Right lobe of liver (tissue), 6 donors: ENCODE measurements around the gene FHIT. TPM values are rescaled to one million over a fixed set of nuclear protein-coding genes. Genes with fewer than 3 reads are reported as not detected.

Experiments
- ATAC-seq, 4 donors: fragments of 200-7000 bp; cut with Tn5 transposase; one replicate each; pipeline ENCODE4 v1.9.1; 2020; ENCODE audit warnings: mild to moderate bottlenecking in 4 of 4, moderate library complexity in 4 of 4
- DNase-seq, 3 donors: peaks; one replicate each; pipeline ENCODE4 v3.0.0-alpha.2; 2020
- H3K27ac ChIP-seq, 3 donors: fragments of 200-600 bp; one replicate each; pipeline ENCODE4 v1.8.0; 2022
- H3K27me3 ChIP-seq, 2 donors: fragments of 200-600 bp; one replicate each; pipeline ENCODE4 v1.8.0; 2022
- H3K36me3 ChIP-seq, 4 donors: fragments of 200-600 bp; sonication (generic) in 1 of 4; one replicate each; pipeline versions ENCODE4 v1.5.1 to v1.8.0; 2017 to 2022; ENCODE audit warnings: control low read depth in 1 of 4
- H3K4me1 ChIP-seq, 4 donors: fragments of 200-600 bp; sonication (generic) in 1 of 4; one replicate each; pipeline versions ENCODE4 v1.5.1 to v1.8.0; 2017 to 2022; ENCODE audit warnings: control low read depth in 1 of 4
- H3K4me3 ChIP-seq, 3 donors: fragments of 200-600 bp; one replicate each; pipeline ENCODE4 v1.8.0; 2022
- H3K9me3 ChIP-seq, 4 donors: fragments of 200-600 bp; sonication (generic) in 1 of 4; one replicate each; pipeline versions ENCODE4 v1.5.1 to v1.8.0; 2017 to 2022; ENCODE audit warnings: control low read depth in 1 of 4
- POLR2A ChIP-seq: fragments of 450-650 bp; IDR thresholded peaks from one replicate; pipeline ENCODE4 v1.6.1; 2017; ENCODE audit warnings: antibody characterized with exemption, mild to moderate bottlenecking
- WGBS: methylation state at CpG from one replicate; pipeline ENCODE4 v1.1.6; 2018; ENCODE audit warnings: low coverage, low lambda C conversion rate; ENCODE audit not compliant: insufficient coverage; ENCODE audit errors: missing lambda C conversion rate; 5-methylcytosine and 5-hydroxymethylcytosine counted together
- intact Hi-C, 2 donors: fragments of 100-400 bp; cut with DNase I; formaldehyde crosslinking; loops; one replicate each; pipeline versions ENCODE4 v1.11.2 to v1.14.1; 2022
- total RNA-seq, 6 experiments: library from RNA; depleted of rRNA in 2 of 6; stranded (reverse); fragments of >200 nt in 2 of 6; fragmentation: NEBNext Ultra II Directional in 3 of 6; extraction: Animal tissue kit (Norgen Biotek cat#: 25700) in 3 of 6; gene quantifications; one replicate each; pipeline versions ENCODE4 v1.1.0 to v1.2.4, GENCODE V29; 2016 to 2023
- TF ChIP-seq, protein P1 (sequence below), 4 donors: fragments of 200-600 bp in 3 of 4; fragments of 450-650 bp in 1 of 4; IDR thresholded peaks; one replicate each; pipeline versions ENCODE4 v1.5.1 to v1.8.0; 2016 to 2022; ENCODE audit warnings: antibody characterized with exemption in 4 of 4, mild to moderate bottlenecking in 2 of 4
- donor health status: DM: no; HTN: yes; CAD: no.
- donor health status: DM: no; HTN: no; CAD: no.
- donor health status: DM: no; HTN: no; CAD: no.
- donor health status: DM: no; HTN: yes; CAD: no.
- donor health status: DM: no; HTN: yes; CAD: no.

FHIT gene
- total RNA-seq, 6 experiments from 2014 or later: 6.6 to 11.2 (median 8.0) TPM

DNA sequence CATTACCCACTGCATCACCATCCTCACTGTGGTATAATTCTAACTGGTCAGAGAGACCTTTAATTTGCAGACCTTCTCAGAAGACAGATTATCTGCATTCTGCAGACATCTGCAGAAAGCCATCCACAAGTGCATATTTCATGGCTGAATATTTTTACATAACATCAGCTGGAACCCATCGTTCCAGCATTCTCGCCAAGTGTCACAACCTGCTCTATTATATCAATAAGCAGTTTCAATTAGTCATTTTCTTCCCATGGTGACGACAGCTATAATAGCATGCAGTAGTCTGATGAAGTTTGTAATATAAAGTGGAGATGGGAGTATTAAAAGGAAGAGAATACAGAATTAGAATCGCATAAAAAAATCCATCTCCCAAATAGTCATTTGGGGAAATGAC is 334.7 kb downstream of the FHIT start:
- no peaks in the 10 kb centered on the region for H3K4me1 ChIP-seq
- H3K36me3 ChIP-seq: no peaks in the 10 kb centered on the region
- no peak for TF ChIP-seq POLR2A
- TF ChIP-seq, protein P1, sequence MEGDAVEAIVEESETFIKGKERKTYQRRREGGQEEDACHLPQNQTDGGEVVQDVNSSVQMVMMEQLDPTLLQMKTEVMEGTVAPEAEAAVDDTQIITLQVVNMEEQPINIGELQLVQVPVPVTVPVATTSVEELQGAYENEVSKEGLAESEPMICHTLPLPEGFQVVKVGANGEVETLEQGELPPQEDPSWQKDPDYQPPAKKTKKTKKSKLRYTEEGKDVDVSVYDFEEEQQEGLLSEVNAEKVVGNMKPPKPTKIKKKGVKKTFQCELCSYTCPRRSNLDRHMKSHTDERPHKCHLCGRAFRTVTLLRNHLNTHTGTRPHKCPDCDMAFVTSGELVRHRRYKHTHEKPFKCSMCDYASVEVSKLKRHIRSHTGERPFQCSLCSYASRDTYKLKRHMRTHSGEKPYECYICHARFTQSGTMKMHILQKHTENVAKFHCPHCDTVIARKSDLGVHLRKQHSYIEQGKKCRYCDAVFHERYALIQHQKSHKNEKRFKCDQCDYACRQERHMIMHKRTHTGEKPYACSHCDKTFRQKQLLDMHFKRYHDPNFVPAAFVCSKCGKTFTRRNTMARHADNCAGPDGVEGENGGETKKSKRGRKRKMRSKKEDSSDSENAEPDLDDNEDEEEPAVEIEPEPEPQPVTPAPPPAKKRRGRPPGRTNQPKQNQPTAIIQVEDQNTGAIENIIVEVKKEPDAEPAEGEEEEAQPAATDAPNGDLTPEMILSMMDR (IDR thresholded peaks at IDR 0.05): no peak
- H3K9me3 ChIP-seq: no peaks in the 10 kb centered on the region
- intact Hi-C loops: no loop called here
- H3K27me3 ChIP-seq: no peaks in the 10 kb centered on the region
- 78% methylated on average over 4 of the region's 4 CpGs for WGBS
- no peak for DNase-seq
- ATAC-seq: no peak
- H3K27ac ChIP-seq: no peak overlapping the region
- H3K4me3 ChIP-seq: no peak overlapping the region

DNA sequence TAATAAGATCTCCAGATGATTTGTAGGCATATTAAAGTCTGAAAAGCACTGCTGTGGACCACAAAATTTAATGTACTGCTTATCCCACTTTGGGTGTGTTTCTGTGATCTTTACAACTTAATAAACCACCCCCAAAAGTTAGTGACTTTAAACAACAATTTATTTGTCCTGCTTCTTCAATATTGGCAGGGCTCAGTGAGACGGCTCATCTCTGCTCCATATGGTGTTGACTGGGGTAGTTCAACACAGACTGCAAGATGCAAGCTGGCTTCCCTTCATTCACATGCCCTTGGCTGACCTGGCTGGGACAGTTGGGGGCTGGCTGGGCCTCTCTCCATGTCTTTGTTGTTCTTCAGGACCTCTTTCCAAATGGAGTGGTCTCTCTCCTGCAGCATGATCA is 337.8 kb downstream of the FHIT start:
- no peaks in the 10 kb centered on the region for H3K9me3 ChIP-seq
- WGBS: 63% methylated on average over 1 of the region's 1 CpG
- H3K36me3 ChIP-seq: no peaks in the 10 kb centered on the region
- H3K4me1 ChIP-seq: no peaks in the 10 kb centered on the region
- H3K27me3 ChIP-seq: no peaks in the 10 kb centered on the region
- ATAC-seq: no peak
- no peak overlapping the region for H3K4me3 ChIP-seq
- DNase-seq: no peak
- H3K27ac ChIP-seq: no peak overlapping the region
- TF ChIP-seq, protein P1 (IDR thresholded peaks at IDR 0.05): no peak
- TF ChIP-seq POLR2A: no peak
- intact Hi-C loops: no loop called here

DNA sequence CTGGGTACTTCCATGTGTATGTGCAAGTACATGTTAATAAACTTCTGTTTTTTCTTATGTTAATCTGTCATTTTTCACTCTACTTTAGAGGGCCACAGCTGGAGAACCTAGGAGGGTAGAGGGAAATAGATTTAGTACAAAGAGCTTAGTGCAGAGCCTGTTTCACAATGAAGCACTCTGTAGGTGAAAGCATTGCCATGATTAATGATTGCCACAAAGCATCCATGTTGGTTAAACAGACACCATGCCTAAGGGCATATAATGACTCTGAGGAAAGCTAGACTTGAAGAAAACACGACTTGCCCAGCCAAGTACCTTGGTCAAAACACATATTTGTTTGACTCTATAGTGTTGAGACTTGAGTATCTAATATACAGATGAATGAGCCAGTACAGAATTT is 338.4 kb downstream of the FHIT start:
- no peaks in the 10 kb centered on the region for H3K36me3 ChIP-seq
- H3K27me3 ChIP-seq: no peaks in the 10 kb centered on the region
- H3K27ac ChIP-seq: no peak overlapping the region
- DNase-seq: no peak
- no peaks in the 10 kb centered on the region for H3K9me3 ChIP-seq
- H3K4me1 ChIP-seq: no peaks in the 10 kb centered on the region
- intact Hi-C loops: no loop called here
- TF ChIP-seq POLR2A: no peak
- TF ChIP-seq, protein P1 (IDR thresholded peaks at IDR 0.05): no peak
- no peak overlapping the region for H3K4me3 ChIP-seq
- 45% methylated on average over 1 of the region's 1 CpG for WGBS
- no peak for ATAC-seq

DNA sequence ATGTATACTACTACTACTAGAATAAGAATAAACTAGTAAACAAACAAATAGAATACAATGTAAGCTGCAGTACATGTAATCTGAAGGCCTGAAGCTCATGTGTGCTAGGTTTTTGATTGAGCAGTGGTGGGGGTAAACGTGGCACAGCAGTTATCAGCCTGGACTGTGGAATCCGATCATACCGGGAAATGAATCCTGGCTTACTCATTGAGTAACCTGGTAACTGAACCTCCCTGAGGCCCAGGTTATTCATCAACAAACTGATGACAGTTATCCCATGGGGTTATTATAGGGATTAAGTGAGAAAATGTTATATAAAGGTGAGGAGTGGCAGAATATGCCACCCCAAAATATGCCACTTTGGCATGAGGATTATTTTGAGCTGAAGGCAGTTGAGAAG is 339.1 kb downstream of the FHIT start:
- DNase-seq: no peak

More for the DNA sequence above, 339.1 kb downstream of the FHIT start:
- no peak for TF ChIP-seq POLR2A
- TF ChIP-seq, protein P1 (IDR thresholded peaks at IDR 0.05): no peak
- Histone ChIP-seq H3K27me3 (no peaks in the 10 kb centered on the region), H3K9me3 (no peaks in the 10 kb centered on the region), H3K27ac (no peak overlapping the region), H3K36me3 (no peaks in the 10 kb centered on the region), H3K4me3 (no peak overlapping the region), H3K4me1 (no peaks in the 10 kb centered on the region)
- intact Hi-C loops: no loop called here
- WGBS: 85% methylated on average over 3 of the region's 3 CpGs
- ATAC-seq: no peak
